ENCODE data around the gene NPHS1.

DNA sequence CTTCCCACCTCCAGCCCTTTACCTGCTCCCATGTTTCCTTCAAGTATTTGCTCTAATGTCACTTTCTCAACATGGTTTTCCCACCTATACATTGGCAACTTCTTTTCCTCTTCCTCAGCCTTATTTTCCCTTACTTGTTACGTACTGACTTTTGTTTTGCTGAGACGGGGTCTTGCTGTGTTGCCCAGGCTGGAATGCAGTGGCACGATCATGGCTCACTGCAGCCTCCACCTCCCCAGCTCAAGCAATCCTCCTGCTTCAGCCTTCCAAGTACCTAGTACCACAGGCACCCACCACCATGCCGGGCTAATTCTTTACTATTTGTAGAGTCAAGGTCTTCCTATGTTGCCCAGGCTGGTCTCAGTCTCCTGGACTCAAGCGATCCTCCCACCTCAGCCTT is 44.7 kb downstream of the NPHS1 start:
- TF ChIP-seq, protein P1, sequence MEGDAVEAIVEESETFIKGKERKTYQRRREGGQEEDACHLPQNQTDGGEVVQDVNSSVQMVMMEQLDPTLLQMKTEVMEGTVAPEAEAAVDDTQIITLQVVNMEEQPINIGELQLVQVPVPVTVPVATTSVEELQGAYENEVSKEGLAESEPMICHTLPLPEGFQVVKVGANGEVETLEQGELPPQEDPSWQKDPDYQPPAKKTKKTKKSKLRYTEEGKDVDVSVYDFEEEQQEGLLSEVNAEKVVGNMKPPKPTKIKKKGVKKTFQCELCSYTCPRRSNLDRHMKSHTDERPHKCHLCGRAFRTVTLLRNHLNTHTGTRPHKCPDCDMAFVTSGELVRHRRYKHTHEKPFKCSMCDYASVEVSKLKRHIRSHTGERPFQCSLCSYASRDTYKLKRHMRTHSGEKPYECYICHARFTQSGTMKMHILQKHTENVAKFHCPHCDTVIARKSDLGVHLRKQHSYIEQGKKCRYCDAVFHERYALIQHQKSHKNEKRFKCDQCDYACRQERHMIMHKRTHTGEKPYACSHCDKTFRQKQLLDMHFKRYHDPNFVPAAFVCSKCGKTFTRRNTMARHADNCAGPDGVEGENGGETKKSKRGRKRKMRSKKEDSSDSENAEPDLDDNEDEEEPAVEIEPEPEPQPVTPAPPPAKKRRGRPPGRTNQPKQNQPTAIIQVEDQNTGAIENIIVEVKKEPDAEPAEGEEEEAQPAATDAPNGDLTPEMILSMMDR (IDR thresholded peaks at IDR 0.05), result no peak
- TF ChIP-seq POLR2AphosphoS5 (IDR thresholded peaks at IDR 0.05), result no peak
- no peak for TF ChIP-seq POLR2A (IDR thresholded peaks at IDR 0.05)
